ENCODE measurements around the gene GPRC5C. TPM values are rescaled to one million over a fixed set of nuclear protein-coding genes. Genes with fewer than 3 reads are reported as not detected.

The GPRC5C gene
- total and polyA plus RNA-seq, 2 of the 13 experiments (the other 11 are each of a cell fraction or from before 2014, with no cell fraction given) = 85.6 to 300 TPM

DNA sequence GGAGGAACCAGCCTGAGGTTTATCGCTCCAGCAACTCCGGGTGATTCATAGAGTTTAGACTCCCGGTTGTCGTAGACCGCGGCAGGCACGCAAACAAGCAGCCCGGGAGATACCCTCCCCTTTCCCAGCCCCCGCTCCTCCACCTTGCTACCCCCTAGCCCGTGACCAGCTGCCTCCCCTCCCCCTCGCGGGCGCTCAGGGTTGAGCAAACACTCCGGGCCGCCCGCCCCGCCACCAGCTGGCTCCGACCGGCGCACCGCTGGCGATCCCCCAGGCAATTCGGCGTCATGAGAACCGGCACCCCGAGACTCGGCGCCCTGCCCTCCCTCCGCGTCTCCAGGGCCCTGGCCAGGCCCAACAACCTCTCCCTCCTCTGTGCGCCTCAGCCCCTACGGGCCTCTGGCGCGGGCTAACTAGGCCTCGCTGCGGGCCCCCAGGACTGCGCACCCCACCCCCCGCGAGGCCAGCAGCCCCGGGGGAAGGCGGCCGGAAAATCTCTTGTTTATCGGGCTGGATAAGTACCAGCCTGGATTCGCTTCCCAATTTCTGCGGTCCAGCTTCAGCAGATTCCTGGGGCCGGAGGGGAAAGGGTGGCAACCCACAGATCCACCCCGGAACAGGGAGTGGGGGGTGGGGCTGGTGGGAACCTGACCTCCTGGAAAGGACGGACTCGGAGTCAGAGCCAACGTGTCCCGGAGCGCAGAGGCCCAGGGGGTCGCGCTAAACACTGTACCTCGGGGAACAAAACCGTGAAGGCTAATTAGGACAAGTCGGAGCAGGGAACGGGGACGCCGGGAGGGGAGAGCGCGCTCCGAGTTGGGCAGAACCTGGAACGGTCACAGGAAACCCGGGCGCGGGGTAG, 951 bp upstream of the GPRC5C start:
- H3K4me1 ChIP-seq (ENCODE audit: insufficient read depth, low read length) = peaks cover 69% of the 10 kb centered on the region
- H2AFZ ChIP-seq (ENCODE audit: low read length) = no peak overlapping the region
- FAIRE-seq (no peak), DNase-seq (ENCODE audit: low spot score) (peak; percentile 95), ATAC-seq (peak; percentile 58)
- ChIA-PET CTCF (ENCODE audit: low intra/inter-chr PET ratio, low total read pairs) (no interaction called here), POLR2A (interaction anchor here (1.0 to 5.6 kb wide), 18 partner anchors 8 to 633 kb away, joined by 3 to 159 read pairs (median 10); partner anchors contain the start of genes FDXR and RAB37)
- peaks cover 24% of the 10 kb centered on the region for H4K20me1 ChIP-seq (ENCODE audit: insufficient read depth, low read length)
- in situ Hi-C loops (cut with HindIII; ENCODE audit: extremely low pct_ligation_motif_present, low pct_unique_long_range_greater_than_20kb) = loop anchor here (10.0 to 25.0 kb wide), 3 partner anchors 324 to 1144 kb away; no protein-coding TSS in a partner anchor
- BruUV-seq (replicated peaks) = no TSS peak
- peak overlapping the region; percentile 82 to 94 (median 89) for H3K4me3 ChIP-seq (replicated peaks in 1 of 3; ENCODE audit: insufficient read depth in 1 of 3, low read depth in 2 of 3, low read length in 3 of 3)
- peak overlapping the region; percentile 98 for H3K27ac ChIP-seq (ENCODE audit: extremely low read length, insufficient read depth, low read length)
- H3K9me3 ChIP-seq (ENCODE audit: low read length) = no peaks in the 10 kb centered on the region
- intact Hi-C loops (cut with micrococcal nuclease; ENCODE audit: unreplicated experiment) = loop anchor here (1.0 kb wide), 1 partner anchor 14 kb away; no protein-coding TSS in a partner anchor
- WGBS (ENCODE audit: low lambda C conversion rate) = 2% methylated on average over 40 of the region's 67 CpGs
- H3K36me3 ChIP-seq (replicated peaks in 1 of 2; ENCODE audit: control insufficient read depth in 1 of 2, insufficient read depth in 2 of 2, low read length in 2 of 2) = no peaks in the 10 kb centered on the region; a peak in 1 of 5 replicates
- H3K79me2 ChIP-seq (ENCODE audit: insufficient read depth, low read length) = peaks cover 48% of the 10 kb centered on the region
- peak overlapping the region; percentile 100 for H3K4me2 ChIP-seq (ENCODE audit: low read depth, low read length)
- H3K27me3 ChIP-seq (ENCODE audit: control insufficient read depth in 1 of 2, insufficient read depth in 2 of 2, low read length in 2 of 2) = no peaks in the 10 kb centered on the region; a peak in 1 of 5 replicates
- H3K9ac ChIP-seq (ENCODE audit: insufficient read depth, low read depth, low read length) = peak overlapping the region; percentile 99
- peak in 1 of 2 experiments; percentile 61; a peak in 3 of 4 replicates for TF ChIP-seq POLR2A (IDR thresholded peaks at IDR 0.05; ENCODE audit: insufficient read depth in 1 of 2, low read depth in 2 of 2, low read length in 2 of 2)
- no peak for TF ChIP-seq JDP2 (CRISPR knock-in tag; IDR thresholded peaks at IDR 0.05; ENCODE audit: borderline replicate concordance)
- TF ChIP-seq TBL1XR1 (IDR thresholded peaks at IDR 0.05; ENCODE audit: borderline replicate concordance, low read length, partially characterized antibody) = peak; percentile 80
- no peak; the same call in 1 of the 2 replicates for TF ChIP-seq HDAC2 (CRISPR knock-in tag; IDR thresholded peaks at IDR 0.05)
- TF ChIP-seq, protein P1, sequence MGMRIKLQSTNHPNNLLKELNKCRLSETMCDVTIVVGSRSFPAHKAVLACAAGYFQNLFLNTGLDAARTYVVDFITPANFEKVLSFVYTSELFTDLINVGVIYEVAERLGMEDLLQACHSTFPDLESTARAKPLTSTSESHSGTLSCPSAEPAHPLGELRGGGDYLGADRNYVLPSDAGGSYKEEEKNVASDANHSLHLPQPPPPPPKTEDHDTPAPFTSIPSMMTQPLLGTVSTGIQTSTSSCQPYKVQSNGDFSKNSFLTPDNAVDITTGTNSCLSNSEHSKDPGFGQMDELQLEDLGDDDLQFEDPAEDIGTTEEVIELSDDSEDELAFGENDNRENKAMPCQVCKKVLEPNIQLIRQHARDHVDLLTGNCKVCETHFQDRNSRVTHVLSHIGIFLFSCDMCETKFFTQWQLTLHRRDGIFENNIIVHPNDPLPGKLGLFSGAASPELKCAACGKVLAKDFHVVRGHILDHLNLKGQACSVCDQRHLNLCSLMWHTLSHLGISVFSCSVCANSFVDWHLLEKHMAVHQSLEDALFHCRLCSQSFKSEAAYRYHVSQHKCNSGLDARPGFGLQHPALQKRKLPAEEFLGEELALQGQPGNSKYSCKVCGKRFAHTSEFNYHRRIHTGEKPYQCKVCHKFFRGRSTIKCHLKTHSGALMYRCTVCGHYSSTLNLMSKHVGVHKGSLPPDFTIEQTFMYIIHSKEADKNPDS (CRISPR knock-in tag; IDR thresholded peaks at IDR 0.05) = peak; percentile 75; the same call in 1 of the 2 replicates
- TF ChIP-seq, protein P2, sequence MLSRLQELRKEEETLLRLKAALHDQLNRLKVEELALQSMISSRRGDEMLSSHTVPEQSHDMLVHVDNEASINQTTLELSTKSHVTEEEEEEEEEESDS (CRISPR knock-in tag; IDR thresholded peaks at IDR 0.05; ENCODE audit: borderline replicate concordance) = 0 out of 2 replicates have a peak, but pooled peaks have one; percentile 49
- TF ChIP-seq, protein P3, sequence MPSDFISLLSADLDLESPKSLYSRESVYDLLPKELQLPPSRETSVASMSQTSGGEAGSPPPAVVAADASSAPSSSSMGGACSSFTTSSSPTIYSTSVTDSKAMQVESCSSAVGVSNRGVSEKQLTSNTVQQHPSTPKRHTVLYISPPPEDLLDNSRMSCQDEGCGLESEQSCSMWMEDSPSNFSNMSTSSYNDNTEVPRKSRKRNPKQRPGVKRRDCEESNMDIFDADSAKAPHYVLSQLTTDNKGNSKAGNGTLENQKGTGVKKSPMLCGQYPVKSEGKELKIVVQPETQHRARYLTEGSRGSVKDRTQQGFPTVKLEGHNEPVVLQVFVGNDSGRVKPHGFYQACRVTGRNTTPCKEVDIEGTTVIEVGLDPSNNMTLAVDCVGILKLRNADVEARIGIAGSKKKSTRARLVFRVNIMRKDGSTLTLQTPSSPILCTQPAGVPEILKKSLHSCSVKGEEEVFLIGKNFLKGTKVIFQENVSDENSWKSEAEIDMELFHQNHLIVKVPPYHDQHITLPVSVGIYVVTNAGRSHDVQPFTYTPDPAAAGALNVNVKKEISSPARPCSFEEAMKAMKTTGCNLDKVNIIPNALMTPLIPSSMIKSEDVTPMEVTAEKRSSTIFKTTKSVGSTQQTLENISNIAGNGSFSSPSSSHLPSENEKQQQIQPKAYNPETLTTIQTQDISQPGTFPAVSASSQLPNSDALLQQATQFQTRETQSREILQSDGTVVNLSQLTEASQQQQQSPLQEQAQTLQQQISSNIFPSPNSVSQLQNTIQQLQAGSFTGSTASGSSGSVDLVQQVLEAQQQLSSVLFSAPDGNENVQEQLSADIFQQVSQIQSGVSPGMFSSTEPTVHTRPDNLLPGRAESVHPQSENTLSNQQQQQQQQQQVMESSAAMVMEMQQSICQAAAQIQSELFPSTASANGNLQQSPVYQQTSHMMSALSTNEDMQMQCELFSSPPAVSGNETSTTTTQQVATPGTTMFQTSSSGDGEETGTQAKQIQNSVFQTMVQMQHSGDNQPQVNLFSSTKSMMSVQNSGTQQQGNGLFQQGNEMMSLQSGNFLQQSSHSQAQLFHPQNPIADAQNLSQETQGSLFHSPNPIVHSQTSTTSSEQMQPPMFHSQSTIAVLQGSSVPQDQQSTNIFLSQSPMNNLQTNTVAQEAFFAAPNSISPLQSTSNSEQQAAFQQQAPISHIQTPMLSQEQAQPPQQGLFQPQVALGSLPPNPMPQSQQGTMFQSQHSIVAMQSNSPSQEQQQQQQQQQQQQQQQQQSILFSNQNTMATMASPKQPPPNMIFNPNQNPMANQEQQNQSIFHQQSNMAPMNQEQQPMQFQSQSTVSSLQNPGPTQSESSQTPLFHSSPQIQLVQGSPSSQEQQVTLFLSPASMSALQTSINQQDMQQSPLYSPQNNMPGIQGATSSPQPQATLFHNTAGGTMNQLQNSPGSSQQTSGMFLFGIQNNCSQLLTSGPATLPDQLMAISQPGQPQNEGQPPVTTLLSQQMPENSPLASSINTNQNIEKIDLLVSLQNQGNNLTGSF (CRISPR knock-in tag; IDR thresholded peaks at IDR 0.05) = no peak
- TF ChIP-seq, protein P4, sequence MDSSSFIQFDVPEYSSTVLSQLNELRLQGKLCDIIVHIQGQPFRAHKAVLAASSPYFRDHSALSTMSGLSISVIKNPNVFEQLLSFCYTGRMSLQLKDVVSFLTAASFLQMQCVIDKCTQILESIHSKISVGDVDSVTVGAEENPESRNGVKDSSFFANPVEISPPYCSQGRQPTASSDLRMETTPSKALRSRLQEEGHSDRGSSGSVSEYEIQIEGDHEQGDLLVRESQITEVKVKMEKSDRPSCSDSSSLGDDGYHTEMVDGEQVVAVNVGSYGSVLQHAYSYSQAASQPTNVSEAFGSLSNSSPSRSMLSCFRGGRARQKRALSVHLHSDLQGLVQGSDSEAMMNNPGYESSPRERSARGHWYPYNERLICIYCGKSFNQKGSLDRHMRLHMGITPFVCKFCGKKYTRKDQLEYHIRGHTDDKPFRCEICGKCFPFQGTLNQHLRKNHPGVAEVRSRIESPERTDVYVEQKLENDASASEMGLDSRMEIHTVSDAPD (CRISPR knock-in tag; IDR thresholded peaks at IDR 0.05) = peak; percentile 91; the same call in 1 of the 2 replicates
- TF ChIP-seq, protein P5, sequence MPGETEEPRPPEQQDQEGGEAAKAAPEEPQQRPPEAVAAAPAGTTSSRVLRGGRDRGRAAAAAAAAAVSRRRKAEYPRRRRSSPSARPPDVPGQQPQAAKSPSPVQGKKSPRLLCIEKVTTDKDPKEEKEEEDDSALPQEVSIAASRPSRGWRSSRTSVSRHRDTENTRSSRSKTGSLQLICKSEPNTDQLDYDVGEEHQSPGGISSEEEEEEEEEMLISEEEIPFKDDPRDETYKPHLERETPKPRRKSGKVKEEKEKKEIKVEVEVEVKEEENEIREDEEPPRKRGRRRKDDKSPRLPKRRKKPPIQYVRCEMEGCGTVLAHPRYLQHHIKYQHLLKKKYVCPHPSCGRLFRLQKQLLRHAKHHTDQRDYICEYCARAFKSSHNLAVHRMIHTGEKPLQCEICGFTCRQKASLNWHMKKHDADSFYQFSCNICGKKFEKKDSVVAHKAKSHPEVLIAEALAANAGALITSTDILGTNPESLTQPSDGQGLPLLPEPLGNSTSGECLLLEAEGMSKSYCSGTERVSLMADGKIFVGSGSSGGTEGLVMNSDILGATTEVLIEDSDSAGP (CRISPR knock-in tag; IDR thresholded peaks at IDR 0.05; ENCODE audit: borderline replicate concordance) = 0 out of 2 replicates have a peak, but pooled peaks have one; percentile 26
- TF ChIP-seq ZMYM2 (CRISPR knock-in tag; IDR thresholded peaks at IDR 0.05) = no peak; the same call in 1 of the 2 replicates

Measured in HepG2 (cell line).